Left hindlimb (tissue), 1 donor: ENCODE measurements around the gene LRMDA.
A peak's percentile ranks its signal among the peaks of the same experiment; 100 is the strongest.

Experiments
- DNase-seq: peaks from one replicate; pipeline ENCODE4 v3.0.0-alpha.2; 2018

Gene LRMDA

DNA sequence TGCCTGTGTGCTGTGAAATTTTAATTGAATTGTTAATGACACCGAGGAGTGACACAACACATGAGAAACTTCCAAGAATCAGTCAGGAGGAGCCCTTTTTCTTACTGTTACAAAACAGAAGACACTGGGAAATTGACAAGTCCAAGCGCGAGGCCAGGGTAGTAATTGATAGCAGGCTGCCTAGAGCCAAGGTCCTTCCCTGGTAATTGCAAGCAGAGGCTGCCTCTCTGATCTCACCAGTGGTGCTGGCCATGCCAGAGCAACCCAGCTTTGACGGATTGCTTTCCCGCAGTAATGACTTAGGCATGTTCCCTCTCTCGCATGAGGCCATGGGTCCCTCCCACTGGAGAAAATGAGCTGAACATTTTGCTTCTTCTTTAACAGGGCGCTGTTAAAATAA is 111.5 kb downstream of the LRMDA start:
- peak; percentile 67 for DNase-seq

DNA sequence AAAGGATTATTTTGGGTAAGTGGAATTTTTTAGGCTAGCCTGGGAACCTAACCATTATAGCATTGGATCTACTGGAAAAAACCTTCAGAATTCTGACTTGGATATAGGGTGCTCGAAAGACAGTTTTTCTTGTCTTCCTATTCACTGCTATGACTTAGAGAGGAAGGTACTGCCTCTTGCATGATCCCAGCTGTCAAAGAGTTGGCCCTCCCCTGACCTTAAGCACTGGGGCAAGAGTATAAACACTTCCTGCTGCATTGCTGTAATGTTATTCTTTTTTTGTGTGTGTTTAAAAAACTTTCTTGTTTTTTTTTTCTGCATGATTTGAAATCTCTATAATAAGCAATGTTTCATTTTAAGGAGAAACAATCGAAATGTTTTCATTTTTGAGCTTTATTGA is 113.0 kb downstream of the LRMDA start:
- DNase-seq = no peak

DNA sequence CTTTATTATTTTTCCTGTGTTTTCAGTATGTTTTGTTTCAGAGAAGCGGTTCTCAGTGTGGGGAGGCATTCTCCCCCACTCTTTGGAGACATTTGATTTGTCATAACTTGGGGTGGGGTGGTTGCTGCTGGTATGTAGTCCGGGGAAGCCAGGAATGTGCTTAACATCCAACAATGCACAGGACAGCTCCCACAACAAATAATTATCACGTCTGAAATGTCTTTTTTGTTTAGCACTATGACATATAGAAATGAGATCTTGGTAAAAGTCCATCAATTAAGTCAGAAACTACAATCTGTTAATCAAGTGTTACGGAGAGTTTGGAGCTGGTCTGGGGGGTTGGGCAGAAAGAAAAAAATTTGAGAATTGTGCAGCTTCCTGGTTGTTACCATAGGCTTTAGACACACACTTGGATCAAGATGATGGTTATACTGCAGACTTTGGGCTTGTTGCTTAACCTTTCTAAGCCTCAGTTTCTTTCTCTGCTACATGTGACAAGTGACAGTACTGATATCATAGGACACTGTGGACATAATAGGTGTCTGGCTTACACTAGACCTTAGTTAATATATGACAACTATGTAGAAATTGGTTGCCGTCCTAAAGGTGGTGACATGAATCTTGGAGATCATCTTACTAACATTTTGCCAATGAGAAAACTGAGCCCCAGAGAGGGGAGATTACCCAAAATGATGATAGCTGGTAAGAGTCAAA is 113.7 kb downstream of the LRMDA start:
- DNase-seq = no peak

DNA sequence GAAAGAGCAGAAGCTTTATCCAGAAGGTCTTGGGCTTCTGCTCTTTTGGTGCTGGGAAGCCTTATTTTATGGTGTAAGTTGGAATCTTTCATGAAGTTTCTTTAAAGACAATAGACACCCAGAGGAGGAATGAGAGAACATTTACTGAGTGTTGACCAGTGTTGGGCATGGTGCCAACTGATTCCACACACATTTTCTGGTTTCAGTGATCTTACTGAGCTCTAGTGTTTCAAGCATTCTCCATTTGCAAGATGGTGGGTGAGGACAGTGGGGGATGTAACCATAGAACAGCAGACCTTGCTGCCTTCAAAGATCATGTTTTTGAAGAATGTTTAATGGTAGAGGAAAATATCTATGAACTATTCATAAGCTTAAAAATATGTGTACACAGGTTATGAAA is 114.6 kb downstream of the LRMDA start:
- DNase-seq = no peak

DNA sequence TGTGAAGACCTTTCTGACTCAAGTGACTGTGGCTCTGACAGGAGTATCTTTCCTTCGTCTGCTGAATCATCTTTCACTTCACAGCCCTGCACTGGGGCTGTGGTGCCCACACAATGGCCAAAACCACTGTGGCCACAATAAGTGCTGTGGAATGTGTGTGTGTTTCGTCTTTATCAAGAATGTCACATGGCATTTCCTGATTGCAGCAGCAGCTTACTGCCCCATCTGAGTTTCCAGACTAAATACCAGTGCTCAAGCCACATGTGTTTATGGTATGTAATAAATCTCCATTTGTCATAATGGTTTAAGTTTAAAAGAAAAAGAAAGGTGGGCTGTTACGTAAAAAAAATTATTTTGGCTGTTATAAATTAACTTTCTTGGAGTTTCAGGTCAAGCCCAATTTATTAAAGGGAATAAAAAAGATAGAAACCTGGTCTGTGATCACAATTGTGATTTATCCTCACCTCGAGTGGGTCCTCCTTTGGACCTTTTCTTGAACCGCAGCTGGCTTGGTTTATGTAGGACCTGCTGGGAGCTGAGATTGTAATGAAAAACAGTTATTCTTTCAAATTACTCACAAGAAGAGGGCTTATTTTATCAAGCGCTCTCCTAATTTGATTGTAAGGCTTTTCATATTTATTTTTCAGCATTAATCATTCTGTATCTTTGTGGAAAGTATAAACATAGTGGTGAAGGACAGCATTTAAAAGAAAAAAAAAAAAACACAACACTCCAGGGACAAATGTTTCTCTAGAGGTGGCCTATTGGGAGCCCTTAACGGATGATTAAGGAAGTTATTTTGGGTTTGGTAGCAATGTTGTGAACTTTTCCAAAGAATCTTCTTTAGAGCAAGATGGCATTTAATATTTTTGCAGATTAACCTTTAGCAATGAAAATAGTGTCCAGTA is 116.2 kb downstream of the LRMDA start:
- DNase-seq = peak; percentile 44

DNA sequence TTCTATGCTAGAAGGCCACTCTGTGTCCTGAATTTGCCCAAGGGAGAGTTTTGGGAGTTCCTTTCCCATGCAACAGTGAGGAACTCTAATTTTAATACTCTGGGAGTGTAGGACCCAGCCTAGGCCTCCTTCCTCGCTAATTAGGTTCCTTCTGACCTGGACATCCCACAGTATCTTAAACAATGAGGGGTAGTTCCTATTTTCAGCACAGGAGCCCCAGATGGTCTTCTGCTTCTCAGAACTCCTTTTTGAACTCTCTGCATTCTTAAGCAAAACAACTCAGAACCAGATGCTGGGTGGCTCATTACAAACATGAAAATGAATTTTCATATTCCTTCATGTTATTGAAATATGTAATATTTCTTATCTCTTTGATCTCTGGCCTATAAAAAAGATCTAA is 116.9 kb downstream of the LRMDA start:
- DNase-seq = no peak

DNA sequence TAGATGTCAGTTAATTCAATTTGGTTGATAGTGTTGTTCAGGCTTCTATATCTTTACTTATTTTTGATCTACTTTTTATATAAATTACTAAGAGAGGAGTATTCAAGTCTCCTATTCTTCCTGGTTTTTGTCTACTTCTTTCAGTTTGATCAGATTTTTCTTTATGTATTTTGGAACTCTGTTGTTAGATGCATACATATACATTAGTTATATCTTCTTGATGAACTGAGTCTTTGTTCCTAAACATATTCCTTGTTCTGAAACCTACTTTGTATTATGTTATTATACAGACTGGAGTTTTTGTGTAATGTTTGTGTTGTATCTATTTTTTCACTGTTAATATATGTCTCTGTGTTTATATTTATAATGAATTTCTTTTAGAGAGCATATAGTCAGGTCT is 118.8 kb downstream of the LRMDA start:
- DNase-seq = no peak

DNA sequence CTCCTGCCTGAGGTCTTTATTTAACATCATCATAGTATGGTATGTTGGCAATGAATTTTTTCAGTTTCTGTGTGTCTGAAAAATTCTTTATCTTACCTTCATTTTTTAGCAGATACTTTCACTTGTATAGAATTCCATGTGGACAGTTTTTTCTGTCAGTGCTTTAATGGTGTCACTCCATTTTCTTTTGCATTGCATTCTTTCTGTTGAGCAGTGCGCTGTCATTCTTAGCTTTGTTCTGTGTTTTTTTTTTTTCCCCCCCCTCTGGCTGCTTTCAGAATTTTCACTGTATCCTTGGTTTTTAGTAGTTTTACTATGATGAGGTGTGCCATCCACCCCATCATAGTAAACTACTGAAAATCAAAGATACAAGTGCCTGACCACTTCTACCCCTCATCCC is 120.7 kb downstream of the LRMDA start:
- no peak for DNase-seq

DNA sequence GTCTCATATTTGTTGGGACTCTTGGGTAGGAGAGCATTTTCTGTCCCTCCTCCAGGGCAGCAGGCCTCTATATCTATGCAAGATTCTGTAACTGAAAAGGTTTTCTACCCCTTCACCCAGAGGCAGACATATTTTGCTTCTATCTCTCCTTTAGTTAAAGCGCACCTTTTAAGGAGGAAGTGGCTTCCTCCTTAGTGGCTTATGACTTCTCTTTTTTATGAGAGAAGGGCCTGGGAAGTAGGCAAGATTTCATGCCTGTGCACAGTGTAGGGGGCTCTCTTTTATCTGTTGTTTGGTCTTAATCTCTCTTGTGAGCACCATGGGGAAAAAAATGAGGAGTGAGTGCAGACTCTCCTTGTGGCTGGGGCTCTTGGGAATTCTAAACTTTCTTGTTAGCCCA is 122.1 kb downstream of the LRMDA start:
- no peak for DNase-seq

DNA sequence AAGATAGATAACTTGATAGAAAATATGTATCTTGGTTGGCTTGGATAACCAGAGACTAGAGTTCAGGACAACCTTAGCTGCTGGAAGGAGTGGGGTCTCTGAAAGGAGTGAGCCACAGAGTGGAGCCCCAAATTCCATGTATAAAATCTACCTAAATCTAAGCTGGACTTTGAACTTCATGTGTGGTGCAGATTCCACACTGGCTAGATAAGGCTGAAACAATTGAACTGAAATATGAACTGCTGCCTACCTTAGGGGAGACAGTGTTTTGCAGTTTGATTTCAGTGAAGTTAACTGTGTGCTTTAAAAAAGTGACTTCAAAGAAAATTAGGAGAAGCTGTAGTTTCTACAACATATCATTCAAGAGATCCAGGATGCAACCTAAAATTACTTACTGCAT is 123.9 kb downstream of the LRMDA start:
- DNase-seq = no peak

DNA sequence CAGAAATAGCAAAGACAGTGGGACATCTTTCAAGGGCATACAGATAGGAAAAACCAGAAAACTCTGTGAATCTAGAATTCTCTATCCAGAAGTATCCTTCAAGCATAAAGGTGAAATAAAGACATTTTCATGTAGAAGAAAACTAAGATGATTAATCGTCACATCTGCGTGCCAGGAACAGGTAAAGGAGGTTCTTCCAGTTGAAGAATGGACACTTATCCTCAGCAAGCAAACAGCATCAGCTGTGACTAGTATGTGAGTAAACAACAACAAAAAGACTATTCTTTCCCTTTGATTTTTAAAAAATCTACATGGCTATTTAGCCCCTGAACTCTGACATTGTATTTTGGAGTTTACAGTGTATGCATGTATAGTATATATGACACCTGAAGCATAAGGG is 124.9 kb downstream of the LRMDA start:
- DNase-seq = no peak

DNA sequence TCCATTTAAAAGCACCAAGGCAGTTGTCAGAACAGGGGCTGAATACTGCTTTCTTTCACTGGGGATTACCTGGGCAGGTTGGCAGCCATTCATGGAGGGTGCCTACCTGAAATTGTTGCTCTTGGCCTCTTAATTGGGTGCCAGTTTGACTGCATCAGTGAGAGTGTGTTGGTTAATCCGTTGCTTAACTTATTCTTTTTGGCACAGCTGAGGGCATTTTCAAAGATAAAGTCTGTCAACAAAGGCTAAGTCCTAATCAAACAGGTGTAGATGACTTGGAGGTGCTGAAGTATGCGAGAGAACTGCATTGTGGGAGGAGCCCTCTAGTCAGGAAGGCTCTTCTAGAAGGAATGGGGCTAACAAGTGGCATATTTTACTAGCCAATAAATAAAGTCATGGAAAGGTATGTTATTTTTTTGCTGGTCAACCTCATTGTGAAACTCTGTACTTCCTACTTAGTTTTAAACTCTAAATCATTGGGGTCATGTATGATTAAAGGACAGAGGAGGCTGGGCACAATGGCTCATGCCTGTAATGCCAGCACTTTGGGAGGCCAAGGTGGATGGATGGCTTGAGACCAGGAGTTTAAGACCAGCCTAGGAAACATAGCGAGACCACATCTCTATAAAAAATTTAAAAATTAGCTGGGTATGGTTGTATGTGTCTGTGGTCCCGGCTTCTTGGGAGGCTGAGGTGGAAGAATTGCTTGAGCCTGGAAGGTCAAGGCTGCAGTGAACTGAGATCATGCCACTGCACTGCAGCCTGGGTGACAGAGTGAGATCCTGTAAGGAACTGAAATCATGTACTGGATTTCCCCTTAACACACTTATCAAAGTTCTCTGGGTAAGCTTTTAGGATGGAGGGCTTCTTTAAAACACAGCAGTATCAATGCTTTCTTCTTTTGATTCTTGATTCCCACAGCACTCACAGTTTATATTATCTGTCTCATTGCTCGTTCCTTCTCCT is 134.1 kb downstream of the LRMDA start:
- DNase-seq = no peak

DNA sequence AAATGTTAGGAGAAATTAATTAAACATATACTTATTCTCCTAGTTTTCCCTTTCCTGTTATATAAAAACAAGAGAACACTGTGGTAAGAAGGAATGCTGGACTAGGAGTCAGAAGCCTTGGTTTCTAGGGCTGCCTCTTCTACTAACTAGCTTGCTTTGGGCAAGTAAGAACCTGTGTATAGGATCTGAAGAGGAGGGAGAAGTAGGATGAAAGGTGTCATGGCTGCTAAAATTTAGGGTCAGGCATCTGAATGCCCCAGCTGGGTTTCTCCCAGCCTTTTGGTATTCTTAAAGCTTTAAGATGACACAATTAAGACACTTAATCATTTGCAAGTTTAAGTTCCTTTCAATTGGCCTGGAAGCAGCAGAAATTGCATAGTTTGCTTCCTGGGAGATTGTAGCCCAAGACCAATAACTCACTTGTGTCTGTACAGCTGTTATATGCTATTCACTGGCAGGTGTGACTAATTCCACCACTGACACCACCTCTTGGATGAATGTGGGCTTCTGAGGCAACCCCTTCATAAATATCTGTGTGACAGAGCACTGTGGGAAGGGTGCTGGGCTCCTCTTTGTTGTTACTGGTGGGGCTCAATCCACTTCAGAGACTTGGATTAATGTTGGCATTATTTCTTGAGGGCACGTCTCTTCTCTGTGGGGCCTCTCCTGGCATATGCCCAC is 137.2 kb downstream of the LRMDA start:
- no peak for DNase-seq

DNA sequence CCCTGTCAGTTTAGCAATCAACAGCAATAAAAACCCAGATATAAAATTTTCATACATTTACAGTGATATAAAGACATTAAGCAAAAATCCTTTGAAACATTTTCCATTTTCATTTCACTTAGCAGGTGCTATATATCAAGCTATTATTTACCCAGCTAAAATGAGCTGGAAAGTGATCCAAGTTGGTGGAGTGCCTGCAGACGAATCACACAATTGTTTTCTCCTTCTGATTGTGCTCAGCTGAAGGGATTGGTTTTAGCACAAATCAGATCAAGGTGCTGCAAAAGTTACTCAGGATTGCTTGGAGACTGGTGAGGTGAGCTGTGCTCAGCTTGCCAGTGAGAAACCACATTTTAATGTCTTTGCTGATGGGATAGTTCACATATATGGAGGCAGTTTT is 138.1 kb downstream of the LRMDA start:
- no peak for DNase-seq

DNA sequence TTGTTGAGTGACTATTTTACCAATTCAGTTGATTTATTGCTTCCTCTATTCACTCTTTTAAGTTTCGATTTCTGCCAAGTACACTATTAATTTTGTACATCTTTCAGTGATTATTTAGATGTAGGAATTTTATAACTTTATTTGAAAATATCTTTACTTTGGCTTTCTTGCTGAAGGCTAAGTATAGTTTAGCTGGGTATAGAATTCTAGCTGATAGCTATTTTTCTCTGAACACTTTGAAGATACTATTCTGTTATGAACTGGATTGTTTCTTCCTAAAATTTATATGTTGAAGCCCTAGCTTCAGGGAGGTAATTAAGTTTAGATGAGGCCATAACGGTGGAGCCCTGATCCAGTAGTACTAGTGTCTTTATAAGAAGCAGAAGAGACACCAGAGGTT is 141.1 kb downstream of the LRMDA start:
- DNase-seq = no peak

DNA sequence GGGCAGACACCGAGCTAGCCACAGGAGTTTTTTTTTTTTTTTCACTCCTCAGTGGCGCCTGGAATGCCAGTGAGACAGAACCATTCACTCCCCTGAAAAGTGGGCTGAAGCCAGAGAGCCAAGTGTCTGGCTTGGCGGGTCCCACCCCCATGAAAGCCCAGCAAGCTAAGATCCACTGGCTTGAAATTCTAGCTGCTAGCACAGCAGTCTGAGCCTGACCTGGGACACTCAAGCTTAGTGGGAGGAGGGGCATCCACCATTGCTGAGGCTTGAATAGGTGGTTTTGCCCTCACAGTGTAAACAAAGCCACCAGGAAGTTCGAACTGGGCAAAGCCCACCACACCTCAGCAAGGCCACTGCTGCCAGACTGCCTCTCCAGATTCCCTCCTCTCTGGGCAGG is 144.5 kb downstream of the LRMDA start:
- no peak for DNase-seq

DNA sequence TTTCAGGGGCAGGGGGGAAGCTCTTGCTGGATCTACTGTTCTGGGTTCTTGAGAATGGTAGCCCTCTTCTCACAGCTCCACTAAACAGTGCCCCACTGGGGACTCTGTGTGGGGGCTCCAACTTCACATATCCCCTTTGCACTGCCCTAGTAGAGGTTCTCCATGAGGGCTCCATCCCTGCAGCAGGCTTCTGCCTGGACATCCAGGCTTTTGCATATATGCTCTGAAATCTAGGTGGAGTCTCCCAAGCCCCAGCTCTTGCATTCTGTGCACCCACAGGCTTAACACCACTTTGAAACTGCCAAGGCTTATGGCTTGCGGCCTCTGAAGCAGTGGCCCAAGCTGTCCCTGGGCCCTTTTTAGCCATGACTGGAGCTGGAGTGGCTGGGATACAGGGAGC is 150.7 kb downstream of the LRMDA start:
- DNase-seq = no peak

DNA sequence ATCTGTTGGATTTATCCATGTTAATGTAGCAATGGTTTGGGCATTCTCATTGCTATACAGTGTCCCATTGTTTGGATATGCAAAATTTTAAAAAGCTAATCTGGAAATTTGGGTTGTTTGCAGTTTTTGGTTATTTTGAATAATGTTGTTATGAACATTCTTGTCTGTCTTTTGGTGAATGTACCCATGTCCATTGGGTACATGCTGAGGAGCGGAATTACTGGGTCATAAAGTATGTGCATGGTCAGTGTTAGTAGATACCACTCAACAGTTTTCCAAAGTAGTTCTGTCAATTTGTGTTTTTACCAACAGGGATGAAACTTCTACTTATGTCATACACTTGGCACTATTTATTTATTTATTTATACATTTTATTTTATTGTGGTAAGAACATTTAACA is 153.9 kb downstream of the LRMDA start:
- no peak for DNase-seq

DNA sequence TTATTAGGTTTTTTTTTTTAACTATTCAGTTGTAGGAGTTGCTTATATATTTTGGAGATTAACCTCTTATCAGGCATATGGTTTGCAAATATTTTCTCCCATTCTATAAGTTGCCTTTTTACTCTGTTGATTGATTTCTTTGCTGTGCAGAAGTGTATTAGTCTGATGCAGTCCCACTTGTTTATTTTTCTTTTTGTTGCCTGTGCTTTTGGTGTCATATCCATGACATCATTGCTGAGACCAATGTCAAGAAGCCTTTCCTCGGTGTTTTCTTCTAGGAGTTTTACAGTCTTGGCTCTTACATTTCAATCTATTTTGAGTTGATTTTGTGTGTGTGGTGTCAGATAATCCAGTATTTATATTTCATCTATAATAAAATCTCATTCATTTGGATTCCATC is 155.4 kb downstream of the LRMDA start:
- DNase-seq = no peak

DNA sequence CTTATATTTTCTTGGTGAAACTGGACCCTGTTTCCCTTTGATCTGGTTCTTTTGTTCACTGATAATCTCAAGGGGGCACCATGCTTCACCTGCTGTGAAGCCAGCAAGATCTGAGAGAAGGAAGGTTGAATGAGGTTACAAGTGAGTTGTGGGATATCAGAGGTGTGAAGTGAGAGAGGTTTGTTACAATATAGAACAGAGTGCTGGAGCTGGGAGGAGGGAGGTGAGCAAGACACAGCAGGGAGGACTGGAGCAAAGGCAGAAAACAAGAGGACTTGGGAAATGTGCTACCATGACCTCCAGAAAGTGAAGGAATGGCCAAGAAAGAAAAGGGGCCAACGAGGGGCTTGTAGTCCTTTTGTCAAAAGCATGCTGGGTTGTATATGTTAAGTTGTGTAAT is 156.6 kb downstream of the LRMDA start:
- no peak for DNase-seq

DNA sequence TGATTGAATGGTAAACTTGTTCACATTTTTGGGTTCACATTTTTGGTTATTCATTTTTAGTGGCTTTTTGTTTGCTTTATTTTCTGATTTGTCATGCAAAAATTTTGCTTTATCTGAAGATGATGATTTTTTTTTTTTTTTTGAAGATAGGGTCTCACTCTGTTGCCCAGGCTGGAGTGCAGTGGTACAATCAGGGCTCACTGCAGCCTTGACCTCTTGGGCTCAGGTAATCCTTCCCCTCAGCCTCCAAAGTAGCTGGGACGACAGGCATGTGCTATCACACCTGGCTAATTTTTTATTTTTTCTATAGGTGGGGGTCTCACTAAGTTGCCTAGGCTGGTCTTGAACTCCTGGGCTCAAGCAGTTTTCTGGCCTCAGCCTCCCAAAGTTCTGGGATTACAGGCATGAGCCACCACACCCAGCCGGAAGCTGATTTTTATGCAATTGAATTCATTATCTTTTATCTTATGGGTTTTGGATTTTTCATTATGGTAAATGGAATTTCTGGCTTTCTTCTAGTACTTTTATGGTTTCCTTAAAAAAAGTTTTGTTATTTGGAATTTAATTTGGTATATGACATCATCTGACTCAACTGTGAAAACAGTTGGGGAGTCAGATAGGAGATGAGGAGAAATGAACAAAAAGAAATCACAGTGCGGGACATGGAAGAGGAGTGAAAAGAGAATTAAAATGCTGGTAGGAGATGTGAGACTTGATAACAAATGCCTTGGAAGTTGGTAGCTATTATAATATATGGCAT is 158.7 kb downstream of the LRMDA start:
- no peak for DNase-seq
